Ascending aorta (tissue), 2 donors: ENCODE data around the gene ANKK1. TPM values are rescaled to one million over a fixed set of nuclear protein-coding genes. Genes with fewer than 3 reads are reported as not detected.

Experiments used
- DNase-seq, 2 donors: peaks; one replicate each; pipeline ENCODE4 v3.0.0-alpha.2; 2019; ENCODE audit warnings: low spot score in 2 of 2
- H3K27ac ChIP-seq, 2 donors: fragments of 200-600 bp; sonication (generic); one replicate each; pipeline ENCODE4 v1.5.1; 2016 to 2017; ENCODE audit warnings: mild to moderate bottlenecking in 1 of 2
- H3K27me3 ChIP-seq: fragments of 200-600 bp; sonication (generic); one replicate; pipeline ENCODE4 v1.5.1; 2017
- H3K36me3 ChIP-seq, 2 donors: fragments of 200-600 bp; sonication (generic); one replicate each; pipeline ENCODE4 v1.5.1; 2016
- H3K4me1 ChIP-seq, 2 donors: fragments of 200-600 bp; sonication (generic); one replicate each; pipeline ENCODE4 v1.5.1; 2016 to 2017; ENCODE audit warnings: mild to moderate bottlenecking in 1 of 2
- H3K4me3 ChIP-seq, 2 donors: fragments of 200-600 bp; sonication (generic); one replicate each; pipeline ENCODE4 v1.5.1; 2016 to 2017; ENCODE audit warnings: mild to moderate bottlenecking in 1 of 2
- H3K9me3 ChIP-seq, 2 donors: fragments of 200-600 bp; sonication (generic); one replicate each; pipeline ENCODE4 v1.5.1; 2016
- intact Hi-C: fragments of 100-400 bp; cut with DNase I; formaldehyde crosslinking; loops from one replicate; pipeline ENCODE4 v1.15.1; 2023
- total RNA-seq: library from RNA; depleted of rRNA; stranded (reverse); fragments of >200 nt; gene quantifications from one replicate; pipeline ENCODE4 v1.1.0, GENCODE V29; 2016
- TF ChIP-seq, protein P1 (sequence below), 3 experiments: fragments of 200-600 bp in 2 of 3; fragments of 450-650 bp in 1 of 3; sonication (generic) in 2 of 3; IDR thresholded peaks; one replicate each; pipeline ENCODE4 v1.5.1; 2016 to 2019; ENCODE audit warnings: antibody characterized with exemption in 3 of 3, mild to moderate bottlenecking in 1 of 3, moderate library complexity in 1 of 3

Gene ANKK1
- total RNA-seq, 1 donor from 2014 or later, result not detected

DNA sequence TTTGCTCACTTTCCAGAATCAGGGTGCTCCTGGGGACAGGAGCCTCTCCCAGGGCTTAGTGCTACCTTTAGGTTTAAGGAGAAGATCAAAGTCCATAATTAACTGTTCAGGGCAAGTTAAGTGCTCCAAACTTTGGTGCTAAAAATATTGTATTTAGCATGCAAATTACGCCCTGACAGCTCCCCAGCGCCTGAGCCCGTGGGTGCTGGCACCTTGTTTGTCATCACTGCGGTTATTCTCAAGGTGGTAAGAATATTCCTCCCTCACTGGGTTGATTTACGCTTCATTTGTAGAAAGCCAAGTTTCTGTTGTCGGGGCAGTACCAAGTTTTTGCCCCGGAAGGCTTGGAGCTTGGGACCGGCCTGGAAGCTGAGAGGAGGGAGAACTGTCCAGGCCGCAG, 21.3 kb downstream of the ANKK1 start:
- intact Hi-C loops, result no loop called here
- no peaks in the 10 kb centered on the region for H3K9me3 ChIP-seq
- no peaks in the 10 kb centered on the region for H3K27me3 ChIP-seq
- H3K27ac ChIP-seq, result no peak overlapping the region
- TF ChIP-seq, protein P1, sequence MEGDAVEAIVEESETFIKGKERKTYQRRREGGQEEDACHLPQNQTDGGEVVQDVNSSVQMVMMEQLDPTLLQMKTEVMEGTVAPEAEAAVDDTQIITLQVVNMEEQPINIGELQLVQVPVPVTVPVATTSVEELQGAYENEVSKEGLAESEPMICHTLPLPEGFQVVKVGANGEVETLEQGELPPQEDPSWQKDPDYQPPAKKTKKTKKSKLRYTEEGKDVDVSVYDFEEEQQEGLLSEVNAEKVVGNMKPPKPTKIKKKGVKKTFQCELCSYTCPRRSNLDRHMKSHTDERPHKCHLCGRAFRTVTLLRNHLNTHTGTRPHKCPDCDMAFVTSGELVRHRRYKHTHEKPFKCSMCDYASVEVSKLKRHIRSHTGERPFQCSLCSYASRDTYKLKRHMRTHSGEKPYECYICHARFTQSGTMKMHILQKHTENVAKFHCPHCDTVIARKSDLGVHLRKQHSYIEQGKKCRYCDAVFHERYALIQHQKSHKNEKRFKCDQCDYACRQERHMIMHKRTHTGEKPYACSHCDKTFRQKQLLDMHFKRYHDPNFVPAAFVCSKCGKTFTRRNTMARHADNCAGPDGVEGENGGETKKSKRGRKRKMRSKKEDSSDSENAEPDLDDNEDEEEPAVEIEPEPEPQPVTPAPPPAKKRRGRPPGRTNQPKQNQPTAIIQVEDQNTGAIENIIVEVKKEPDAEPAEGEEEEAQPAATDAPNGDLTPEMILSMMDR (IDR thresholded peaks at IDR 0.05), result no peak
- DNase-seq, result no peak
- no peaks in the 10 kb centered on the region for H3K4me1 ChIP-seq
- H3K36me3 ChIP-seq, result no peaks in the 10 kb centered on the region
- no peak overlapping the region for H3K4me3 ChIP-seq

DNA sequence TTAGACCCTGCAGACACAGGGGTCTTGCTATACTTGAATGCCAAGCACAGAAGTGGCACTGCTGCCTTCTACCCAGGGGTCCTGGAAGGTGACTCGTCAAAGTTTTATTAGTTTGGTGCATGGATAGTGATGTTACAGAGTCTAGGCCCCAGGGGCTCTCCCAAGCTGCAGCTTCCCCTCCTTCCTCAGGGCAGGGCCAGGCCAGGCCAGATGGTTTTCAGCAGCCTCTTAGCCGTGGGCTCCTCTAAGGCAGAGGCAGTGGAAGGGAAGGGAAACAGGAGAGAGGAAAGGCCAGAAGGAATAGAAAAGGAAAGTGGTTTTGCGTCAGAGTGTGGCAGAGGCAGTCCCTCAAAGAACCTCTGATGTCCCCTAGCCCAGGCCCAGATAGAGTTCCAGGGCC, 21.9 kb downstream of the ANKK1 start:
- H3K27ac ChIP-seq, result no peak overlapping the region
- intact Hi-C loops, result no loop called here
- no peaks in the 10 kb centered on the region for H3K9me3 ChIP-seq
- H3K4me1 ChIP-seq, result no peaks in the 10 kb centered on the region
- no peak overlapping the region for H3K4me3 ChIP-seq
- H3K27me3 ChIP-seq, result no peaks in the 10 kb centered on the region
- TF ChIP-seq, protein P1 (IDR thresholded peaks at IDR 0.05), result no peak
- no peaks in the 10 kb centered on the region for H3K36me3 ChIP-seq
- DNase-seq, result no peak

DNA sequence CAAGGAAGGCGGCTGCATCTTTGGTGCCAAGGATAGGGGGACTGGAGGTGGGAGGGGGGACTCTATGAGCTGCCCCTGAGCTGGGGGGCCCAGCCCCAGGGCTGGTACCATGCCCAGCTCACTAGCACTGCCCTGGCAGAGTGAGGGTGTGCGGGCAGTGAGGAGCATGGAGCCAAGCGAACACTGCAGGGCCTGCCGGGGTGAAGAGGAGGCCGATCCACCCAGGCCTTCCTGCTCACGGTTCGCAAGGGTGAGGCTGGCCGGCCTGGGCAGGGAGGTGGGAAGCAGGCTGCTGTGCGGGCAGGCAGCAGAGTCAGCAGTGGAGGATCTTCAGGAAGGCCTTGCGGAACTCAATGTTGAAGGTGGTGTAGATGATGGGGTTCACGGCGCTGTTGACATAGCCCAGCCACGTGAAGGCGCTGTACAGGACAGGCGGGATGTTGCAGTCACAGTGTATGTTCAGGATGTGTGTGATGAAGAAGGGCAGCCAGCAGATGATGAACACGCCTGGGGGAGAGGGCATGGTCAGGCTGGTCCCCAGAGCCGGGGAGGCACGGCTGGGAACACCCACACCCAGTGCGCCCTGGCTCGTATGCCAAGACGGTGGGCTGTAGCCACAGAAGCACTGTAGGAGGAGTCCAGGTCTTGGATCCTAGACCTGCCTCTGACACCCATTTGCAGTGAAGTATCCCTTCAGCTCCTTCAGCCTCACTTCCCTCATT, 23.0 kb downstream of the ANKK1 start:
- no peaks in the 10 kb centered on the region for H3K4me1 ChIP-seq

DNA sequence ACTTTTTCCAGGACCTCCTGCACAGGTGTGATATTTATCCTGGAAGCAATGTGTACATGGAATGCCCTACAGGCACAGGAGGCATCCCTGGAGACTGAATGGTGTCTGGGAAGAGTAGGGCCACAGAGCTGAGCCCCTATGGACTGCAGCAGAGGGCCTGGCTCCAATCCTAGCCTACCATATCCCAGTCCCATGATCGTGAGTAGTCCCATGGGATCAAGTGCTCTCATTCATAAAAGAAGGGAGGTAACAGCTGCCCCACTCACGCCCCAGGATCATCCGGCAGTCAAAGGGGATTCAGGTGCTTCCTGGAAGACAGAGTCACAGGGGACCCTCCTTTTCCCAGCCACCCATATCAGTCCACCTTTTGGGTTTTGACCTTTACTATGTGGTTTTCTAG, 24.0 kb downstream of the ANKK1 start:
- intact Hi-C loops, result no loop called here
- no peaks in the 10 kb centered on the region for H3K4me1 ChIP-seq
- DNase-seq, result no peak
- H3K36me3 ChIP-seq, result no peaks in the 10 kb centered on the region
- H3K4me3 ChIP-seq, result no peak overlapping the region
- no peaks in the 10 kb centered on the region for H3K27me3 ChIP-seq
- TF ChIP-seq, protein P1 (IDR thresholded peaks at IDR 0.05), result no peak
- H3K27ac ChIP-seq, result no peak overlapping the region
- no peaks in the 10 kb centered on the region for H3K9me3 ChIP-seq

More for the DNA sequence above, 23.0 kb downstream of the ANKK1 start:
- Histone ChIP-seq H3K27ac (no peak overlapping the region), H3K9me3 (no peaks in the 10 kb centered on the region), H3K4me3 (no peak overlapping the region), H3K27me3 (no peaks in the 10 kb centered on the region), H3K36me3 (no peaks in the 10 kb centered on the region)
- DNase-seq, result no peak
- TF ChIP-seq, protein P1 (IDR thresholded peaks at IDR 0.05), result no peak
- intact Hi-C loops, result no loop called here

DNA sequence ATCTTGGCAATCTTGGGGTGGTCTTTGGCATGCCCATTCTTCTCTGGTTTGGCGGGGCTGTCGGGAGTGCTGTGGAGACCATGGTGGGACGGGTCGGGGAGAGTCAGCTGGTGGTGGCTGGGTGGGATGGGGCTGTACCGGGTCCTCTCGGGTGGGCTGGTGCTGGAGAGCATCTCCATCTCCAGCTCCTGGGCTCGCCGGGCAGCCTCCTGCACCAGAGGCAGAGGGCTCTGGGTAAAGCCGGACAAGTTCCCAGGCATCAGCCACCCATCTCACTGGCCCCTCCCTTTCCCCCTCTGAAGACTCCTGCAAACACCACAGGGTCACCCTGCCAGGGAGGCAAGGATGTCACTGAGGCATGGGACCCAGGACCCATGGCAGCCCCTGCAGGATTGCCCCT, 25.1 kb downstream of the ANKK1 start:
- H3K36me3 ChIP-seq, result no peaks in the 10 kb centered on the region
- no peak overlapping the region for H3K4me3 ChIP-seq
- H3K9me3 ChIP-seq, result no peaks in the 10 kb centered on the region
- no peak overlapping the region for H3K27ac ChIP-seq
- intact Hi-C loops, result no loop called here
- TF ChIP-seq, protein P1 (IDR thresholded peaks at IDR 0.05), result no peak
- DNase-seq, result no peak
- no peaks in the 10 kb centered on the region for H3K4me1 ChIP-seq
- no peaks in the 10 kb centered on the region for H3K27me3 ChIP-seq

DNA sequence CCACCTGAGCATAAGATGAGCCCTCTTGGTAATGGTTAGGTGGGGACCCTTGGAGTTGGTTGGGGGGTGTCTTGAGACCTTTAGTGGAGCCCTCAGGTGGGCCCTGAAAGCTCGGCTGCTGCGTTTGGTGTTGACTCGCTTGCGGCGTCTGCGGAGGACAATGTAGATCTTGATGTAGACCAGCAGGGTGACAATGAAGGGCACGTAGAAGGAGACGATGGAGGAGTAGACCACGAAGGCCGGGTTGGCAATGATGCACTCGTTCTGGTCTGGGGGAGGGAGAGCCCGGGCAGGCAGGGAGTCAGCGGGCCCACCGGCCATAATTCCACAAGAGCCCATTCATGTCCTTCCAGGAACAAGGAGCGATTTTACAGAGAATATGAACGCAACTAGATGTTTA, 27.8 kb downstream of the ANKK1 start:
- Histone ChIP-seq H3K36me3 (no peaks in the 10 kb centered on the region), H3K27me3 (no peaks in the 10 kb centered on the region), H3K4me3 (no peak overlapping the region), H3K9me3 (no peaks in the 10 kb centered on the region), H3K4me1 (no peaks in the 10 kb centered on the region), H3K27ac (no peak overlapping the region)
- intact Hi-C loops, result no loop called here
- TF ChIP-seq, protein P1 (IDR thresholded peaks at IDR 0.05), result no peak
- DNase-seq, result no peak
